GM18505 (cell line): ENCODE data around the gene OR5C1.

Experiments used
- ATAC-seq: cut with Tn5 transposase; IDR thresholded peaks from one replicate; pipeline ENCODE4 v1.9.1; 2021; ENCODE audit not compliant: unreplicated experiment
- POLR2A ChIP-seq: IDR thresholded peaks from 4 replicates; pipeline ENCODE4 v1.6.1; 2011; ENCODE audit warnings: borderline replicate concordance; ENCODE audit not compliant: insufficient read depth, insufficient read length; ENCODE audit errors: extremely low read depth

Gene OR5C1

GRCh38 chr9:122788831-122789230, at the start of gene OR5C1:
OR5C1 (plus strand) TSS chr9:122788933; CDS start chr9:122788933, 0 bp downstream.
- no peak for TF ChIP-seq POLR2A
- ATAC-seq, result no peak

DNA sequence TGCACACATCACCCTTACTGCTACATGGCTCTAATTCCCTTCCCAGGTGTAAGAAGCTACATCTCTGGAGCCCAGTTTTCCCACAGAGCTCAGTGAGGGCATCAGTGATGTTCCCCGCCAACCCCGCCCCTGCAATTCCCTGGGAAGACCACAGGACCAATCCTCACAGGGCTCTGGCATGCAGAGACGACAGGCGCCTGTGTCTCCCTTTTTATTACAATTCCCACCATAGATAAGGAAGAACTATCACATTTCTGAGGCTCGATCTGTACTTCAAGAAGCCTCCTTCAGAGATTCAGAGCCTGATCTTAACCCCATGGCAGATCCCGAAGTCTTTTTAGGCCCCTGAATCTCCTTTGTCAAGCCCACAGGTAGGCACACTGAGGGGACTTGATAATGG, 46.7 kb upstream of the OR5C1 start, which contains the start of gene OR1L6:
Gene OR1L6, plus strand, starts transcription at position 301 of the 400 bp plus-strand sequence. CDS start 7,545 bp downstream, outside the sequence.
- no peak for TF ChIP-seq POLR2A
- no peak for ATAC-seq

DNA sequence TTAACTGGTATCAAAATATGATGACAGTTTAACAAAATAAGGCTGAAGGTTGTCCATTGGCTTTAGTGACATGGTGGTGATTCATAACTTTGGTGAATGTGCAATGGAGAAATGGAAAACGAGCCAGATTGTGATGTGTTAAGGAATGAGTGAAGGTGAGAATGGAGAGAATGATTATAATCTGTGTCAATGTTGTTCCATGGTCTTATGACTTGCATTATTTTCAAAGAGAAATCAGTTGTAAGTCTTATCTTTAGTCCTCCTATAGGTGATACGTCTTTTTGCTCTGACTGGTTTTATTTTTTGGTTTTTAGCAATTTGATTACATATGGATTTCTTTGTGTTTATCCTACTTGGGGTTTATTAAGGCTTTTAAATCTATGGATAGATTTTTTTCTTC, 33.9 kb upstream of the OR5C1 start:
- TF ChIP-seq POLR2A, result no peak
- ATAC-seq, result no peak

DNA sequence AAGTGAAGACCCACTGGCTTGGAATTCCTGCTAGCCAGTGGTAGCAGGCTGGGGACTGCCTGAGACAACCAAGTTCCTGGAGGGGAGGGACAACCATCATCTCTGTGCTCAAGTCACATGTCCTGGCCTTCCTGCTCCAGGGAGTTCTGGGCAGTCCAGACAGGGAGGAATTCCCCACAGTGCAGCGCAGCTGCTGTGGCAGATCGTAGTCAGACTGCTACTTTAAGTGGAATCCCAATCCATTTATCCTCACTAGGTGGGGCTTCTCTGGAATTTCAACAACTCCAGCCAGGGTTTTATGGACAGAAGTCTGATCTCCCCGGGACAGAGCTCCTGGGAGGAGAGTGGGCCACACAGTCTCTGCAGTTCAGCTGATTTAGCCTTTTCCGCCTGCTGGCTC, 20.9 kb upstream of the OR5C1 start:
- no peak for ATAC-seq
- TF ChIP-seq POLR2A, result no peak

DNA sequence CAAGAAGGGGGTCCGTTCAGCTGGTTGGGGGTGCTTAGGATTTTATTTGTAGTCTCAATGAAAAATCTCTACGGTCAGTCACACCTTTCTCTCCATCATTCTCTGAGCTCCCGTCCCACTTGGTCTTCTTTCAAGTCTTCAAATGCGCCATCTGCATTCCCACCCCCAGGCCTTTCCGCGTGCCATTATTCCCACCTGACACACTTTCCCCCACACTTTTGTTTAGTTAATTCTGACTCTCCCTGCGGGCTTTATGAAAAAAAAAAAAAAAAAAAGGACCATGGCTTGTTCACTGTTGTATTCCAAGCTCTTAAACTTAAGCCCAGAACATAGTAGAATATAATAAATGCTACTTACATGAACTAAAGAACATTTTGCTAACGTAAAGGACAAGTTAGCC, 11.7 kb upstream of the OR5C1 start:
- TF ChIP-seq POLR2A, result no peak
- ATAC-seq, result no peak

- TF ChIP-seq POLR2A, result no peak
- ATAC-seq, result no peak
Observed at GRCh38 chr9:122777935-122778627, 10.7 kb upstream of the OR5C1 start.

GRCh38 chr9:122779181-122779580, 9.6 kb upstream of the OR5C1 start:
- no peak for ATAC-seq
- no peak for TF ChIP-seq POLR2A

- ATAC-seq, result no peak
- no peak for TF ChIP-seq POLR2A
Observed at GRCh38 chr9:122780026-122780425, 8.7 kb upstream of the OR5C1 start.

DNA sequence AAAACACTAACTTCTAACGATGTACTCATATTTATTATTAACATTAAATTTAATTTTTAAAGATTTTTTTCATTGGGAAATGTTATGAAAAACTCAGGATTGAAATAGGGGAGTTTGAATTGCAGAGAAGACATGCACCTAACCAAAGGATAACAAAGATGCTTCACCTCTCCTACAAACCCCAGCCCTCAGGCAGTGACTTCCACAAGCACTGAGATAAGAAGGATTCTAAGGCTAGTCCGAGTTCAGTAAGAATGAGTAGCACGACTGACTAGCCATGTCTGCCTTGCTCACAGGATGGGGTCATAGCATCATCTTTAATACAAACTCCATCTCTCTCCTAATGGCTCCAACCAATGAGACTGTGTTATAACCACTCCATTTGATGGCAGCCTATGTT, 7.1 kb upstream of the OR5C1 start:
- no peak for TF ChIP-seq POLR2A
- ATAC-seq, result no peak

DNA sequence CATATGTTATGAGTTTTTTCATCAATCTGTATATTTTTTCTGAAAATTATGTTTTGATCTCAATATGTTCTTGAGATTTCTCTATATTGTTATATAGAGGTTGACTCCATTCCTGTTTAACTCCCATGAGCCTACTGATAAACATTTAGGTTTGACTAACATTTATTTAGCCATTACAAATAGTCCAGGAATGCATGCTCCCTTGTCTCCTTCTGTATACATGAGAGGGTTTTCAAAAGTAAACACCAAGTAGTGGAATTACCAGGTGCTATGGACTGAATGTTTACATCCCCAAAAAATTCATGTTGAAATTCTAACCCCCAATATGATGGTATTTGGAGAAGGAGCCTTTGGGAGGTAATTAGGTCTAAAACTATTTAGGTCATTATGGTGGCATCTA, 3.5 kb upstream of the OR5C1 start:
- no peak for TF ChIP-seq POLR2A
- ATAC-seq, result no peak

GRCh38 chr9:122786338-122786737, 2.4 kb upstream of the OR5C1 start:
- TF ChIP-seq POLR2A, result no peak
- no peak for ATAC-seq

GRCh38 chr9:122789256-122790046, 718 bp downstream of the OR5C1 start:
- no peak for ATAC-seq
- no peak for TF ChIP-seq POLR2A

- TF ChIP-seq POLR2A, result no peak
- ATAC-seq, result no peak
Observed at GRCh38 chr9:122791872-122792669, 3.3 kb downstream of the OR5C1 start.
